NCI-H2227 (cell line): Measurements from ENCODE around the gene CDX1.

ENCODE experiments used
- DNase-seq: peaks from one replicate; lab custom pipeline; 2025; ENCODE audit not compliant: unreplicated experiment; lab: John Stamatoyannopoulos, UW

Gene CDX1

GRCh38 chr5:150204590-150204960 lies 38.0 kb downstream of the CDX1 start:
- no peak for DNase-seq

GRCh38 chr5:150206098-150206778 lies 39.7 kb downstream of the CDX1 start:
- no peak for DNase-seq

- DNase-seq = no peak
These were observed 40.2 kb downstream of the CDX1 start for GRCh38 chr5:150206779-150207115.

DNA sequence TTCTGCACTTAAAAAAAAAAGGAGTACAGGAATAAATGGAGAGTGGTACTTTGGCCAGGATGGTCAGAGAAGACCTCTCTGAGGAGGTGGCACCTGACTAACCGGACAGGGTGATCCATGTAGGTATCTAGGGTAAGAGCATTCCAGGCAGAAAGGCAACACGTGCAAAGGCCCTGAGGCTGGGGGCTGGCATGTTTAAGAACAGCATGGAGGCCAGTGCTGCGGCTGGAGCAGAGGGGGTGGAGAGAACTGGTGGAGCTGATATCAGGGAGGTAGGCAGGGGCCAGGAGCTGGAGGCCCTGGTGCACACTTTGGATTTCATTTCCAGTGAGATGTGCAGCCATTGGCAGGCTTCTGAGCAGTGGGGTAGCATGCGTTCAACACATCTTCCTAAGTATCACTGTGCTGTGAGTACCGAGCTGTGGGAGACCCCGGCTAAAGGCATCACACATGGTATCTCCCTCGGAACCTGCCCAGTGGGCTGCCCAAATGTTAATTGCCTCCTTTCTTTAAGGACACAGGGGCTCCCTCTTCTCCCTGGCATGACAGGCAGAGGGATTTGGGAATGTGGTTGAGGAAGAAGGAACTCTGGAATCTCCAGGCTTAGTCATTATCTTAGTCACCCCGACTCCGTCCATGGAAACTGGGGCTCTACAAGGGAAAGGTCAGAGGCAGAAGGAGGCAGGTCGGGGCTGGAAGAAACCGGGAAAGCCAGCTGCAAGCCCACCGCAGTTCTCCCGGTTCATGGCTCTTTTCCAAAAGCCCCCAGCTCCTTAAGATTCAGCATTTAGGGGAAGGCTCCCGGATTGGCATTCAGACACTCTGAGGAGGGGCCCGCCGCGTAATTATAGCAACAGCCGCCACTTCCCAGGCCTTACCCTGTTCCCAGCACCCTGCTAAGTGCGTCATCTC lies 41.9 kb downstream of the CDX1 start:
- DNase-seq = peak; percentile 15

DNA sequence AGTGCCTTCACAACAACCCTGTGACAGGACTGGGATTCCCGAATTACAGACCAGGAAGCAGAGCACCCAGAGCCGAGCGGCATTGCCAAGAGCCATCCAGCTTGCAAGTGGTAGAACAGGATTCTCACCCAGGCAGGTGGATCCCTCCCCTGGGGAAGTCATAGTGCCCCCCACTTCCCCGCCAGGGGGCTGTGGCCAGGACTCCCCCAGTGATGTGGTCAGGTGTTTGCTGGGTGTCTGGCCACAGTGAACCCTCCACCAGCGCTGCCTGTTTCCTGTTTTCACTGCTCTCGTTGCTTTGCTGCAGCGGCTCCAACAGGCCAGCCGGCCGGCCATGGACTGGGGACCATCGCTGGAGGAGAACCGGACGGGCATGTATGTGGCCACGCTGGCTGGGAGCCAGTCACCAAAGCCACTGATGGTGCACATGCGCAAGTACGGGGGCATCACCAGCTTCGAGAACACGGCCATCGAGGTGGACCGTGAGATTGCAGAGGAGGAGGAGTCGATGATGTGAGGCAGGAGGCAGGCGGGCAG lies 42.6 kb downstream of the CDX1 start:
- DNase-seq = no peak

DNA sequence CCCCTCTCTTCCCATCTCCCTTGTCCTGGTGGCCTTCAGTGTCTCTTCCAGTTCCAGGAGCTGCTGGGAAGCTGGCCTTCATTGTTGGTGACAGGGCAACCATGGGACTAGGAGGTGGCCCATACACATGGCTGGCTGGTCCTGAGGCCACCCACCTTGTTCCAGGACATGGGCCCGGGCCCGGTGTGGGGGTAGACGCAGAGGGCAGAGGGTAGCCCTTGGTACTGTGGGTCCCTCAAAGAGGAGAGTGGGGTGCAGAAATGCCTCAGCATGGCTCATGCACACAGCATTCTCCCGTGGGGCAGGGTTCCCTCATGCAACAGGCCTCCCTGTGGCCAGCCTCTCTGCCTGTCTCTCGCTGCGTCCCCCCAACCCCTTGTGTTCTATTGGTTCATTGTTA lies 44.1 kb downstream of the CDX1 start:
- no peak for DNase-seq

- no peak for DNase-seq
These were observed 44.8 kb downstream of the CDX1 start for GRCh38 chr5:150211156-150212030.

DNA sequence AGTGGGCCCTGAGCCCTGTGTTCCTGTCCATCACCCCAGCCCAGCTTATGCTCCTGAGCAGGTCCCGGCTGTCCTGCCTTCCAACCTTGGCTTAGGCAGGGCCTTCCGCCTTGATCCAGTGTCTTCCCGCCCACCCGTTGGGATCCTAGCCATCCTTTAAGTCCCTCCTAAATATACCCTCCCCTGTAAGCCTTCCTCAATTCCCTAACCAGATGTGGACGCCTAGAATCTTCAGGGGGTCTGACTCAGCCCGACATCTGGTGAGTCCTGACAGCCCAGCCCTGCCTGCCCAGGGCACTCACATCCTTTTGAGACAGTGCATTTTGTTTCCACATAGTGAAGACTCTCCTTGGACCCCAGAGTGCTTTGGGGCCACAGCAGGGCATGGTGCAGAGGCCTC lies 47.0 kb downstream of the CDX1 start:
- no peak for DNase-seq

DNA sequence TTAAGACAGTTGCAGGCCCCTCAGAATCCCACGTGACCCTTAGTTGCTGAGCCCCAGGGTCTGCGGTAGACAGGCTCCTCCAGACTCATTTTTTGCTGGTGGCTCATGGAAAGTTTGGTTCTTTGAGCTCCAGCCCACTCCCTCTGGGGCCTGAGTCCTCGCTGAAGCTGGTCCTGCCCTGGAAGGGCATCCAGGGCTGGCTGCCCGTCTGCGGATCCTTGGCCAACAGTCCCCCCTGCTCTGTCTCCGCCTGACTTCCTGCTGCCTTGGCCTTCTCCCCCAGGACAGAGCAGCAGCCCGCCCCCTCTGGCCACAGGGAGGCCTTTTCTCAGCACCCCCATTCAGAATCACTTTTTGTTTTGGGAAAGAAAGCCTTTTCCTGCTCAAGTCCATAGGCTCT lies 47.7 kb downstream of the CDX1 start:
- no peak for DNase-seq

DNA sequence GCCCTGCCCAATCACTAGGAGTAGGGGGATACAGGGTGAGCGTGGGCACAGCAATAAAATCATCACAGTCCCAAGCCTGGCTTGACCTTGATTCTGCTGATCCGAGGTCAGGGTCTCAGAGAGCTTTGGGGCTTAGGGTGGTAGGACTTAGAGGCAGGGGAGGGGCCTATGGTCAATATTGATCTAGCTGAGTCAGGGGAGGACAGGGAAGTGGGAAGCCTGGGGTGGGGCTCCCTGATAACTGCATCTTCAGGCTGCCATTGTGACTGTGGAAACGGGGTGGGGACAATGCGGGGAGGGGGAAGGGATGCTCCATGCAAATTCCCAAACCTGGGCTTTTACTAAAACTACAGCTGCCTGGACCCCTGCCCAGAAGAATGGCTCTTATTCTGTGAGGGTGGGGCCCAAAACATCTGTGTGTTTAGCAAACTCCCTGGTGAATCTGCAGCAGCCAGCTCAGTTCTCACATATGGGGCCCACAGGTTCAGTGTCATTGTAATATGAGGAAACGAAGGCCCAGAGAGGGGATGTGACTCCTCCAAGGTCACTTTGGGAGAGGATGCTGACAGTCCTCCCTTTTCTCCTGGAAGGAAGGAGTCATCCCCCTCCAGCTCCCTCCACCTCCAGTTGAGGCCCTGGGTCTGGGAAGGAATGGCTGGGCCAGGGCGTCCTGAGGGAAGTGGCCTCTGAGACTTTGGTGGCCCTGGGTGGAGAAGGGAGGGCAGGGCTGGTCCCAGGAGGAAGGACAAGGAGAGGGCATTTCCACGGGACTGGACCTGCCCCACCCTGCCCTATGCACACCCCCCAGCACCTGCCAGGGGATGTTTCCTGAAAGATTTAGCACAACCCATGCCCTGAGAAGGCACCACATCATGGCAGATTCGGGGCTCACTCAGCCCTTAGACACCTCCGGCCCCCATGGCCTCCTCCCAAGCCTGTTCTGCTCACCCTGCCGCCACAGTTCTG lies 49.7 kb downstream of the CDX1 start:
- DNase-seq = no peak

- no peak for DNase-seq
These were observed 50.5 kb downstream of the CDX1 start for GRCh38 chr5:150217038-150217437.

GRCh38 chr5:150217873-150218692 lies 51.5 kb downstream of the CDX1 start:
- peak; percentile 77 for DNase-seq

DNA sequence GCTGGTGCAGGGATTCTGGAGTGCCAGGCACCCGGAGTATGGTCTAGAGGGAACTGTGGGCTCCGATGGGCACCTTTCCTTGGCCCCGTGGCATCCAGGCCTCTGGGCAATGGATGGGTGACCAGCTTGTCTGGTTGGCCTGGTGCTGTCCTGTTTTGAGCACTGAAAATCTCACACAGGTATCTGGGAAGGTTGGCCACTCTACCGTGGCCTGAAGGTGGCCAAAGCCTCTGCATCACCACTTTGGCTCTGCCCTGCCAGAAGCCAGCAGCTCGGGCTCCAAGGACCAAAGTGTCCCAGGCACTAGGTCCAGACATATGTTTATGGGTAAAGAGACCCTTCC lies 52.1 kb downstream of the CDX1 start:
- no peak for DNase-seq

DNA sequence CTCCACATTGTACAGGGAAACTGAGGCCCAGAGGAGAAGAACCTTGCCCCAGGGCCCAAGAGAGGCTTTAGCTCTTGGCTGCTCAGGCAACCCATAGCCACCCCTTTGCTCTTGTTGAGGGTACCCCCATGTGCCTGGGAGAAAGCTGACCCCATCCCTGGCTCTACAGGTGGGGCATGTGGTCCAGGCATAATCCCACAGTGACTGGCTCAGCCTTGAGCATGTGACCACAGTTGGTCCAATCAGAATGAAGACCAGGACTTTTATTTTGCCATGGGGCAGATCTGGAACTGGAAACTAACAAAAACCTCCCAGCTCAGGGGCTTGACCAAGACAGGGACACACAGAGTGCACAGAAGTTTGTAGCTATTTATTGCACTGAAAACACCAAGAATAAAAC lies 52.6 kb downstream of the CDX1 start:
- DNase-seq = peak; percentile 2

GRCh38 chr5:150219861-150220260 lies 53.3 kb downstream of the CDX1 start:
- no peak for DNase-seq

GRCh38 chr5:150221471-150221870 lies 54.9 kb downstream of the CDX1 start:
- DNase-seq = no peak

DNA sequence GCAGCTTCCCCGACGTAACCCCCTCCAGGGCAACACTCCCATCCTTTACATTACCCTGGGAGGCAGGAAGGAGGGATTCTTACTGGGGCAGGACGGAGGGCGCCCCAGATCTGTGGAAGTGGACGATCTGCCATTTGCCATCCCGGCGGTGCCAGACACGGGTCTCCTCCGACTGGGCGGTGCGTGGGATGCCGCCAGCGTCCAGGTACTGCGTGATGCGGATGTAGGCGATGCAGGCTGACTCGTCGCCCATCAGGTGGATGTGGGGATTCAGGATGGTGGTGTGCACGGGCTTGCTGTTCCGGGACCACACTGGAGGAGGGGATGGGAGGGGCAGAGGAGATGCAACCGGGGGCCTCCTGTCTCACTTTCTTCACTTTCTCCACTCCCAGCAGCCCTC lies 56.3 kb downstream of the CDX1 start:
- no peak for DNase-seq

- no peak for DNase-seq
These were observed 56.9 kb downstream of the CDX1 start for GRCh38 chr5:150223474-150223873.

GRCh38 chr5:150224483-150225027 lies 58.0 kb downstream of the CDX1 start:
- DNase-seq = no peak
